ENCODE data around the gene BRD1.
A peak's percentile ranks its signal among the peaks of the same experiment; 100 is the strongest.

Gene BRD1

DNA sequence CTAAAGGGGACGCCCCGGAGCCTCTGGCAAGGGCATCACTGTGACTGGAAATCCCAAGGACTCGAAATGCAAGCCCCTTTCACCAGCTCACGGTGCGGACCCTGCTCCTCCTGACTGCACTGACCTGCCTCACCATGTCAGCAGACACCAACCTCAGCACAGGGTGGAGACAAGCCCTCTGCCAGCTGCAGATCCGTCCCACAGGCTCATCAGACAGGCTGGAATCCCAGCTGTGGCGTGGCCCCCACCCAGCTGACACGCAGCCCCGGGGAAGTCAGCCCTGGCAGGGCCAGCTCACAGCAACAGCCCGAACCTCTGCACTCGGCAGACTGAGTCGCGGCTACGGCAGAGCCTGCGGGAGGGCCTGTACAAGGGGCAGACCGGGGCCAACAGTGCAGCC is 36.8 kb downstream of the BRD1 start:
- TF ChIP-seq, protein P1, sequence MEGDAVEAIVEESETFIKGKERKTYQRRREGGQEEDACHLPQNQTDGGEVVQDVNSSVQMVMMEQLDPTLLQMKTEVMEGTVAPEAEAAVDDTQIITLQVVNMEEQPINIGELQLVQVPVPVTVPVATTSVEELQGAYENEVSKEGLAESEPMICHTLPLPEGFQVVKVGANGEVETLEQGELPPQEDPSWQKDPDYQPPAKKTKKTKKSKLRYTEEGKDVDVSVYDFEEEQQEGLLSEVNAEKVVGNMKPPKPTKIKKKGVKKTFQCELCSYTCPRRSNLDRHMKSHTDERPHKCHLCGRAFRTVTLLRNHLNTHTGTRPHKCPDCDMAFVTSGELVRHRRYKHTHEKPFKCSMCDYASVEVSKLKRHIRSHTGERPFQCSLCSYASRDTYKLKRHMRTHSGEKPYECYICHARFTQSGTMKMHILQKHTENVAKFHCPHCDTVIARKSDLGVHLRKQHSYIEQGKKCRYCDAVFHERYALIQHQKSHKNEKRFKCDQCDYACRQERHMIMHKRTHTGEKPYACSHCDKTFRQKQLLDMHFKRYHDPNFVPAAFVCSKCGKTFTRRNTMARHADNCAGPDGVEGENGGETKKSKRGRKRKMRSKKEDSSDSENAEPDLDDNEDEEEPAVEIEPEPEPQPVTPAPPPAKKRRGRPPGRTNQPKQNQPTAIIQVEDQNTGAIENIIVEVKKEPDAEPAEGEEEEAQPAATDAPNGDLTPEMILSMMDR (conservative IDR thresholded peaks at IDR 0.05; ENCODE audit: low read depth) = no peak
- H3K27ac ChIP-seq = peak overlapping the region; percentile 22
- no peak for DNase-seq (ENCODE audit: low spot score)
- ChIA-PET POLR2A (ENCODE audit: low non-redundant PET) (no interaction called here), CTCF (no interaction called here)

DNA sequence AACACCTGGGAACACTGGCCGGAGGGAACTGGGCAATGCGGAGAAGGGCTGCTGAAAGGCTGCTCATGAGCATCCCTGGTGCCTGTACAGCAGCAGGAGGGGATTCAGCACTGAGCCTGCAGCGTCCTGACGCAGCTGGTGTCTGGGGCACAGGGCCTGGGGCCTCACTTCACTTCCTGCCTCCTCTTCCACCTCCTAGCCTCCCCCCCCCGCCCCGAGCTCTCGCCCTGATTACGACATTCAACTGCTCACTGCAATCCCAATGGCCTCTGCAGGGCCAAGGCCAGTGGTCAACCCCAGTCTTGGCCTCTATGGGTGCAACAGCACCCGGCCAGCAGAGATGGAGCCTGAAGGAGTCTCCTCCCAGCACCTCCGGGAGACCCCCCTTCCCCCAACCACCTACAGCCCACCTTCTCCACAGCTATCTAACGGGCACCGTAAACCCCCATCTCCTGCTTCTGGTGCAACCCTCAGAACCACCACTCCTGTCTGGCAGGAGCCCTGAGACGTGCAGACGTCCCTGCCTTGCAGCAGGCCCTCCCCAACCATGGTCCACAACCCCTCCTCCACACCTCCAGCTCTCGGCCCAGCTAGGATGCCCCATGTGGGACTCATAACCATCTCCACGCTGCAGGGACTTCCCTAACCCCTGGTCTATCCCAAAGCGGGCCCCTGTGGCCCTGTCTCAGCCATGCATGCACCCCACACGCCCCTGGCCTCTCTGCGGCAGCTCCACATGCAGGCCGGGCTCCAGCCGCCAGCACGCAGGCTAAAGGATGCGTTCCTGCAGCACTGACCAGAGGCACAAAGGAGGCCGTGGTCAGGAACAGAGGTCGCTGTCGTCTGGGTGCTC is 38.2 kb downstream of the BRD1 start:
- H3K27ac ChIP-seq = peak overlapping the region; percentile 70
- DNase-seq (ENCODE audit: low spot score) = peak; percentile 14
- CTCF ChIA-PET = no interaction called here

GRCh38 chr22:49788504-49788903 is 39.2 kb downstream of the BRD1 start:
- no peak for DNase-seq (ENCODE audit: low spot score)
- ChIA-PET CTCF (no interaction called here), POLR2A (ENCODE audit: low non-redundant PET) (no interaction called here)
- TF ChIP-seq, protein P1 (conservative IDR thresholded peaks at IDR 0.05; ENCODE audit: low read depth) = no peak
- peak overlapping the region; percentile 70 for H3K27ac ChIP-seq

More for the DNA sequence above, 38.2 kb downstream of the BRD1 start:
- POLR2A ChIA-PET (ENCODE audit: low non-redundant PET) = no interaction called here
- TF ChIP-seq, protein P1 (conservative IDR thresholded peaks at IDR 0.05; ENCODE audit: low read depth) = no peak

GRCh38 chr22:49787861-49788260 is 39.8 kb downstream of the BRD1 start:
- TF ChIP-seq, protein P1 (conservative IDR thresholded peaks at IDR 0.05; ENCODE audit: low read depth) = no peak
- ChIA-PET POLR2A (ENCODE audit: low non-redundant PET) (no interaction called here), CTCF (no interaction called here)
- DNase-seq (ENCODE audit: low spot score) = no peak
- H3K27ac ChIP-seq = peak overlapping the region; percentile 70; the same call in 1 of the 2 replicates

- peak overlapping the region; percentile 39 for H3K27ac ChIP-seq
- TF ChIP-seq, protein P1 (conservative IDR thresholded peaks at IDR 0.05; ENCODE audit: low read depth) = no peak
- DNase-seq (ENCODE audit: low spot score) = no peak
- POLR2A ChIA-PET (ENCODE audit: low non-redundant PET) = no interaction called here
- CTCF ChIA-PET = no interaction called here
These were observed 40.5 kb downstream of the BRD1 start for GRCh38 chr22:49786976-49787706.

DNA sequence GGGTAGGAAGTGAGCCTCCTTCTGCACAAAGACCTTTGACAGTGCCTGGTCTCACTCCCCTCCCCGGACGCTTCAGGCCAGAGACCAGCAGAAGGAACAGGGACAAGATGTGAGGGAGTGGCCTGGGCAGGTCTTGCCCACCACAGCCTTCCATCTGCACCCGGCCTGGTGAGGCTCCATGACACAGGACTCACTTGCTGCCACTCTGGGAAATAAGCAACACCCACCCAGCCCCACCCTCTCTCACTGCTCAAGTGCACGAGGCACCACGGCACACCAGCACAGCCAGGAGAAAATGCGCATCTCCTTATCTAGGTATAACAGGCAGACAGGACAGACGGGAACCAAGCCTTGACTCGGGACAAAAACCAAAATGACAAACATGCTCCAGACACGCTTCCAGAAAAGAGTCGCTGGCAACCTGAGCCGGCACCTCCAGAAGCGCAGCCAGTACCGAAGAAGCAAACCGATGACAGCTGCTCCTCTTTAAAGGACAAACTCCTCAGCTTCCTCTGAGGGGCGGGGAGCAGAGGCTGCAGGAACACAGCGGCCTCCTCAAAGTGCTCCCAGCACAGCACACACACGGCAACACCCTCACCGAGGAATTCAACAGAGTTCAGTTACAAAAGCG is 41.7 kb downstream of the BRD1 start:
- no peak for DNase-seq (ENCODE audit: low spot score)
- TF ChIP-seq, protein P1 (conservative IDR thresholded peaks at IDR 0.05; ENCODE audit: low read depth) = no peak
- POLR2A ChIA-PET (ENCODE audit: low non-redundant PET) = no interaction called here
- CTCF ChIA-PET = interaction anchor here (0.7 kb wide), 1 partner anchor 54 kb away, joined by 3 read pairs; no protein-coding TSS in a partner anchor
- H3K27ac ChIP-seq = peak overlapping the region; percentile 39
